HG03196 (cell line): ENCODE results near the gene ACOT4.
"Not testable (repeated sequence)": the region's sequence is repeated elsewhere in the genome, so short reads cannot be mapped to it uniquely, and the experiment has no call there.

Experiments
- ATAC-seq: cut with Tn5 transposase; IDR thresholded peaks from one replicate; pipeline ENCODE4 v1.9.1; 2021; ENCODE audit not compliant: unreplicated experiment

ACOT4 gene, protein sequence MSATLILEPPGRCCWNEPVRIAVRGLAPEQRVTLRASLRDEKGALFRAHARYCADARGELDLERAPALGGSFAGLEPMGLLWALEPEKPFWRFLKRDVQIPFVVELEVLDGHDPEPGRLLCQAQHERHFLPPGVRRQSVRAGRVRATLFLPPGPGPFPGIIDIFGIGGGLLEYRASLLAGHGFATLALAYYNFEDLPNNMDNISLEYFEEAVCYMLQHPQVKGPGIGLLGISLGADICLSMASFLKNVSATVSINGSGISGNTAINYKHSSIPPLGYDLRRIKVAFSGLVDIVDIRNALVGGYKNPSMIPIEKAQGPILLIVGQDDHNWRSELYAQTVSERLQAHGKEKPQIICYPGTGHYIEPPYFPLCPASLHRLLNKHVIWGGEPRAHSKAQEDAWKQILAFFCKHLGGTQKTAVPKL

GRCh38 chr14:73591690-73592449 lies at the start of gene ACOT4:
TSS of gene ACOT4 (plus strand) at chr14:73591873. CDS start at chr14:73591960, 87 bp downstream.
- no peak for ATAC-seq

DNA sequence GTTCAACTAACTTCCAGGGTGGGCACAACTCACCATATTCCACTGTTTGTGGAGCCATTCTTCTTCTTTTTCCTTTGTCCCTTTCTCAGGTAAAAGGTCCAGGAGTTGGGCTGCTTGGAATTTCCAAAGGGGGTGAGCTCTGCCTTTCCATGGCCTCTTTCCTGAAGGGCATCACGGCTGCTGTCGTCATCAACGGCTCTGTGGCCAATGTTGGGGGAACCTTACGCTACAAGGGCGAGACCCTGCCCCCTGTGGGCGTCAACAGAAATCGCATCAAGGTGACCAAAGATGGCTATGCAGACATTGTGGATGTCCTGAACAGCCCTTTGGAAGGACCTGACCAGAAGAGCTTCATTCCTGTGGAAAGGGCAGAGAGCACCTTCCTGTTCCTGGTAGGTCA lies 48.7 kb upstream of the ACOT4 start:
- not testable (repeated sequence) for ATAC-seq

DNA sequence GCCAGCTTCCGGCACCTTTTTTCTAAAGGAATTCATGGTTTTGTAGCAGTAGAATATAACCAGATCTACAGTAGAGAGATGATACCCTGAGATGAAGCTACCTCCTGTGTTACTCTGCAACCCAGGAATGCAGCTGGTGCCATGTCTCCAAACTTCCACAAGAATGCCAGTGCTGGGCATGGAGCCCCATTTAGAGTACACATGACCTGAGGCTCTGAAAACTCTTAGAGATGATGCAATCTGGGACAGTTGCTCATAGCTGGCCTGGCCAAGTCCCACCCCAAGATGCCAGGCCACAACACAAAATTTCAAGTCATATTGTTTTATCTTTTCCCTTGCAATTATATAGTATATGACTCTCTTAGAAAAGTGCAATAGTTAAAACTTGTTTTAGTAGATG lies 46.3 kb upstream of the ACOT4 start:
- ATAC-seq, result not testable (repeated sequence)

DNA sequence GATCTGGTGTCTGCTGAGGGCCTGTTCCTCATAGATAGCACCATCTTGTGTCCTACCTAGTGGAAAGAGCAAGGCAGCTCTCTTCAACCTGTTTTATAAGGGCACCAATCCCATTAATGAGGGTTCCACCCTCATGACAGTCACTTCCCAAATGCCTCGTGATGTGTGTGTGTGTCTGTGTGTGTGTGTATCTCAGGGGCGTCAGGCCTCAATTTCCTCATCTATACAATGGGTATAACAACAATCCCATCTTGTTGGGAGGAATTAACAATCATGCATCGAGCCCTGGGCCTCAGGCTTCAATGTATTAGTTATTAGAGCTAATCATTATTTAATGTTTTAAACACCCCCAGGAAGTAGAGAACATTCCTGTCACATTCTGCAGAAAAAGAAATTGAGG lies 42.6 kb upstream of the ACOT4 start:
- ATAC-seq, result not testable (repeated sequence)

- not testable (repeated sequence) for ATAC-seq
Observed at GRCh38 chr14:73549889-73550524, 41.7 kb upstream of the ACOT4 start.

- no peak for ATAC-seq
Observed at GRCh38 chr14:73553845-73554244, 37.8 kb upstream of the ACOT4 start.

- not testable (repeated sequence) for ATAC-seq
Observed at GRCh38 chr14:73557201-73557600, 34.5 kb upstream of the ACOT4 start.

DNA sequence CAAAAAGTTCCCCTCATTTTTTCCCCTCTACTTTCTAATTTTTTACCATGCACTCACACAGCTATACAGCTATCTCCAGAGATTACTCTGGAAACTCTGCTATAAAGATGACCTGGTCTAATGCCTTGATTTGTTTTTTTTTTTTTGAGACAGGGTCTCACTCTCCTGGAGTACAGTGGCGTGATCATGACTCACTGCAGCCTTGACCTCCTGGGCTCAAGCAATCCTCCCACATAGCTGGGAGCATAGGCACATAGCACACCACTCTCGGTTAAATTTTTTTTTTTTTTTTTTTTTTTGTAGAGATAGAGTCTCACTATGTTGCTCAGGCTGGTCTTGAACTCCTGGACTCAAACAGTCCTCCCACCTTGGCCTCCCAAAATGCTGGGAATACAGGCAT lies 33.4 kb upstream of the ACOT4 start:
- ATAC-seq, result not testable (repeated sequence)

- not testable (repeated sequence) for ATAC-seq
Observed at GRCh38 chr14:73562256-73562655, 29.4 kb upstream of the ACOT4 start.

DNA sequence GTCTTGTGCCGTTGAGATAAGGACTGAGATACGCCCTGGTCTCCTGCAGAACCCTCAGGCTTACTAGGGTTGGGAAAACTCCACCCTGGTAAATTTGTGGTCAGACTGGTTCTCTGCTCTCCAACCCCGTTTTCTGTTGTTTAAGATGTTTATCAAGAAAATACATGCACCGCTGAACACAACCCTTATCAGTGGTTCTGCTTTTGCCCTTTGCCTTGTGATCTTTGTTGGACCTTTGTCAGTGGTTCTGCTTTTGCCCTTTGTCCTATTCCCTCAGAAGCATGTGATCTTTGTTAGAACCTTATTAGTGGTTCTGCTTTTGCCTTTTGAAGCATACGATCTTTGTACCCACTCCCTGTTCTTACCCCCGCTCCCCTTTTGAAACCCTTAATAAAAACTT lies 29.0 kb upstream of the ACOT4 start:
- not testable (repeated sequence) for ATAC-seq

DNA sequence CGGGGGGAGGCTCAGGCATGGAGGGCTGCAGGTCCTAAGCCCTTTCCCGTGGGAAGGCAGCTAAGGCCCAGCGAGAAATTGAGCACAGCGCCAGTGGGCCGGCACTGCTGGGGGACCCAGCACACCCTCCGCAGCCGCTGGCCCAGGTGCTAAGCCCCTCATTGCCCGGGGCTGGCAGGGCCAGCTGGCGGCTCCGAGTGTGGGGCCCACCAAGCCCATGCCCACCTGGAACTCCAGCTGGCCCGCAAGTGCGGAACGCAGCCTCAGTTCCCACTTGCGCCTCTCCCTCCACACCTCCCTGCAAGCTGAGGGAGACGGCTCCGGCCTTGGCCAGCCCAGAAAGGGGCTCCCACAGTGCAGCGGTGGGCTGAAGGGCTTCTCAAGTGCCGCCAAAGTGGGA lies 25.2 kb upstream of the ACOT4 start:
- not testable (repeated sequence) for ATAC-seq

- not testable (repeated sequence) for ATAC-seq
Observed at GRCh38 chr14:73566935-73567334, 24.7 kb upstream of the ACOT4 start.

GRCh38 chr14:73567358-73567757 lies 24.3 kb upstream of the ACOT4 start:
- ATAC-seq, result no peak

GRCh38 chr14:73567951-73568885 lies 23.5 kb upstream of the ACOT4 start:
- no peak for ATAC-seq

DNA sequence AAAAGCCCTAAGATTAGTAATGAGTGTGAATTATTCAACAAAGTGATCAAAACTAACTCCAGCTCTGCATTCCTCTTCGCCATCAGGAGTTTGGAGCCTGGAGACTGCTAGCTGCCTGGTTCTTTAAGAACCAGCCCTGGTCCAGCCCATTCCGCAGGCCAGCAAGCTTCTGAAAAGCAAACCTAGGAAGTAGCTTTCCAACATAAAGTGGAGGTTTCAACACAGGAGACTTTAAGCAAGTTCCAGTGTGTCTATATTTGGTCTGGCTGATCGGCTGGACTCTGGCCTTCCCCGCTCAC lies 22.8 kb upstream of the ACOT4 start:
- not testable (repeated sequence) for ATAC-seq

DNA sequence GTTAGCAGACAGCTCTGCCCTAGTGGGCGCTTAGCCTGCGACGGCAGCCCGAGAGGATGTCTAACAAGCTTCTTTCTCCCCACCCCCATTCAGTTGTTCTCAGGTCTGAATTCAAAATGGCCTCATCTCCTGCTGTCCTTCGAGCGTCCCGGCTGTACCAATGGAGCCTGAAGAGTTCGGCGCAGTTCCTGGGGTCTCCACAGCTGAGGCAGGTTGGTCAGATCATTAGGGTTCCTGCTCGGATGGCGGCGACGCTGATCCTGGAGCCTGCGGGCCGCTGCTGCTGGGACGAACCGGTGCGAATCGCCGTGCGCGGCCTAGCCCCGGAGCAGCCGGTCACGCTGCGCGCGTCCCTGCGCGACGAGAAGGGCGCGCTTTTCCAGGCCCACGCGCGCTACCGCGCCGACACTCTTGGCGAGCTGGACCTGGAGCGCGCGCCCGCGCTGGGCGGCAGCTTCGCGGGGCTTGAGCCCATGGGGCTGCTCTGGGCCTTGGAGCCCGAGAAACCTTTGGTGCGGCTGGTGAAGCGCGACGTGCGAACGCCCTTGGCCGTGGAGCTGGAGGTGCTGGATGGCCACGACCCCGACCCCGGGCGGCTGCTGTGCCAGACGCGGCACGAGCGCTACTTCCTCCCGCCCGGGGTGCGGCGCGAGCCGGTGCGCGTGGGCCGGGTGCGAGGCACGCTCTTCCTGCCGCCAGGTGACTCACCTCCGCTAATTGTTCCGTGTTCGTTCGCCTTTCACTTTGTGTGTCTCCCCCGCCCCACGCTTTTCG lies 22.3 kb upstream of the ACOT4 start, which contains the start of gene ACOT2:
Gene ACOT2, plus strand, starts transcription at position 29 of the 774 bp plus-strand sequence. Its CDS starts 28 bp downstream, at position 57.
- ATAC-seq, result peak; percentile 78

DNA sequence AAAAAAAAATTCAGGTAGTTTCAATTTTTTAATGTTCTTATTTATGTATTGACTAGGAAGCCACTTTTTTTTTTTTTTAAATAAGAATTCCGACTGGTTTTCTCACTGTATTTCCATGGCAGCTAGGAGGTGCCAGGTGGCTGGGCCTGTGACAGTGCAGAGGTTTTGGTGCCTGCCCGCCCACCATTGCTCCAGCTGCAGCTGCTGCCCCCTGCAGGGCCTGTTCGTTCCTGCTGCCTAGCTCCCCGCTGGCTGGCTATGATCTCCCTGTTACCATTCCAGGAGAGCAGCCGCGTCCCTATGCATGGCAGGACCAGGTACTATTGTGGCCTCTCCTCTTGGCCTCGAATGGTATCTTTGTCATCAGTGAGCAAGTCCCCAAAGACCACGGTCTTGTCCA lies 20.8 kb upstream of the ACOT4 start:
- ATAC-seq, result not testable (repeated sequence)

DNA sequence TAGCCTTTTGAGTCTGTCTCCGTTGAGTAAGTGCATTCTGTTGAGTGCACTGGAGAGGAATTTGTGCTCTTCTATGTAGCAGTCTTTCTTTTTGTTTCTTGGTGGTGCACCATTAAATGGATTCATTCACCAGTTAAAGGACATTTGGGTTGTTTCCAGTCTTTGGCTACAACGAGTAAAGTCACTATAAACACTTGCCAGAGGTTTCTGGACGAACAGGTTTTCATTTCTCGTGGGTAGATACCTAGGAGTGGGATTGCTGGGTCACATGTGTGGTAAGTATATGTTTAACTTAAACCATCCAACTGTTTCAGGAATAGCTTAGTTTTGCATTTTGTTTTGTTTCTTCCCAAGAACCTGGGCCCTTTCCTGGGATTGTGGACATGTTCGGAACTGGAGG lies 18.6 kb upstream of the ACOT4 start:
- ATAC-seq, result not testable (repeated sequence)

DNA sequence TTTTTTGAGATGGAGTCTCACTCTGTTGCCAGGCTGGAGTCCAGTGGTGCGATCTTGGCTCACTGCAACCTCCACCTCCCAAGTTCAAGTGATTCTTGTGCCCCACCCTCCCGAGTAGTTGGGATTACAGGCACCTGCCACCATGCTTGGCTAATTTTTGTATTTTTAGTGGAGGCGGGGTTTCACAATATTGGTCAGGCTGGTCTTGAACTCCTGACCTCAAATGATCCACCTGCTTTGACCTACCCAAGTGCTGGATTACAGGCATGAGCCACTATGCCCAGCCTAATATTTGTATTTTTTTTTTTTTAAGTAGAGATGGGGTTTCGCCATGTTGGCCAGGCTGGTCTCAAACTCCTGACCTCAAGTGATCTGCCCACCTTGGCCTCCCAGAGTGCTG lies 17.9 kb upstream of the ACOT4 start:
- not testable (repeated sequence) for ATAC-seq

DNA sequence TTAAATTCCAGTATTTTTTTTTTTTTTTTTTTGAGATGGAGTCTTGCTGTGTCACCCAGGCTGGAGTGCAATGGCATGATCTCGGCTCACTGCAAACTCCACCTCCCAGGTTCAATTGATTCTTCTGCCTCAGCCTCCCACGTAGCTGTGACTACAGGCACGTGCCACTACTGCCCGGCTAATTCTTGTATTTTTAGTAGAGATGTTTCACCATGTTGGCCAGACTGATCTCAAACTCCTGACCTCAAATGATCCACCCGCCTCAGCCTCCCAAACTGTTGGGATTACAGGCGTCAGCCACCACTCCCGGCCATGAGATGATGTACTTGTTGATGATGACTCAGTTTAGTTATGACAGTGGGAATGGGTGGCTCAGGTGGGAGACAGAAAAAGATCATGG lies 17.4 kb upstream of the ACOT4 start:
- ATAC-seq, result not testable (repeated sequence)
